Omental fat pad (tissue), 4 donors: ENCODE data around the gene TFR2. TPM values are rescaled to one million over a fixed set of nuclear protein-coding genes. Genes with fewer than 3 reads are reported as not detected.

Experiments
- ATAC-seq: fragments of 150-250 bp; one replicate; pipeline ENCODE4 v1.9.1; 2016; ENCODE audit warnings: mild to moderate bottlenecking, moderate library complexity; ENCODE audit not compliant: low FRiP score
- DNase-seq: peaks from one replicate; pipeline ENCODE4 v3.0.0-alpha.2; 2019; ENCODE audit warnings: low spot score
- small RNA-seq: library from RNA; depleted of rRNA; stranded (forward); fragments of <200 nt; gene quantifications from one replicate; pipeline ENCODE3, GENCODE V24; 2016
- total RNA-seq, 4 donors: library from RNA; depleted of rRNA; stranded (reverse); fragments of >200 nt; gene quantifications; one replicate each; pipeline ENCODE4 v1.1.0, GENCODE V29; 2016
- TF ChIP-seq, protein P1 (sequence below), 3 donors: fragments of 450-650 bp; IDR thresholded peaks; one replicate each; pipeline ENCODE4 v1.5.1; 2016 to 2017; ENCODE audit warnings: antibody characterized with exemption in 3 of 3, mild to moderate bottlenecking in 3 of 3, moderate library complexity in 2 of 3

The TFR2 gene
- total RNA-seq, 4 donors from 2014 or later: 0.60 TPM; not detected in 3

DNA sequence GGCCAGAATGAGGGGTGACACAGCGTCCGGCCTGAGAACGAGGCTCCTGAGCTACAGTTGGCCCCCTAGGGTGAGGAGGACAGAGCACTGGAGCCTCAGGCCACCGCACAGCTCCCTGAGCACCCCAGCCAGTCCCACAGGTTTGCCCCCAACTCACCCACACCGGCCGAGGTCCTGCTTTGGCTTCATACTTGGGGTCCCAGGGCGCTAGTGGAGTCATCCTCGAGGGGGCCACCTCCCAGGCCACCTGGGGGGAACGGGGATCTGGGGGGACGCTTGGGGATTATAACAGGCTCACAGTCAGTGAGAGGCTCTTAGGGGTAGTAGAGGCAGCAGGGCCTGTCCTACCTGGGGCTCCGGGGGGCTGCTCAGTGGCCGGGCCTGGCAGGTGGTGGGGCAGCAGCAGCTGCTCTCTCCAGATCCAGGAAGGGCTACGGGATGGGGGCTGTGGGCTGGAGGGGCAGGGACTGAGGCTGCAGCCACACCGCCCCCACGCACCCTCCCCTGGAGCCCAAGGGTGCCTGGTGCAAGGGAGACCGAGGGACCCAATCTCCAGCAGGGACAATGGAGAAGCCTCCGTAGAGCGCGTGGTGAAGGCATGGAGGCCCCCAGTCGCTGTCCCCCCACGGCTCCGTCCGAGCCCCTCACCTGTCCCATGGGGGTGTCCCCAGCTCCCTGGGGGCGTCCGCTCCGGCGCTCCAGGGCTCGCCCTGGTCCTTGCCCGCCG, 68.2 kb downstream of the TFR2 start:
- TF ChIP-seq, protein P1, sequence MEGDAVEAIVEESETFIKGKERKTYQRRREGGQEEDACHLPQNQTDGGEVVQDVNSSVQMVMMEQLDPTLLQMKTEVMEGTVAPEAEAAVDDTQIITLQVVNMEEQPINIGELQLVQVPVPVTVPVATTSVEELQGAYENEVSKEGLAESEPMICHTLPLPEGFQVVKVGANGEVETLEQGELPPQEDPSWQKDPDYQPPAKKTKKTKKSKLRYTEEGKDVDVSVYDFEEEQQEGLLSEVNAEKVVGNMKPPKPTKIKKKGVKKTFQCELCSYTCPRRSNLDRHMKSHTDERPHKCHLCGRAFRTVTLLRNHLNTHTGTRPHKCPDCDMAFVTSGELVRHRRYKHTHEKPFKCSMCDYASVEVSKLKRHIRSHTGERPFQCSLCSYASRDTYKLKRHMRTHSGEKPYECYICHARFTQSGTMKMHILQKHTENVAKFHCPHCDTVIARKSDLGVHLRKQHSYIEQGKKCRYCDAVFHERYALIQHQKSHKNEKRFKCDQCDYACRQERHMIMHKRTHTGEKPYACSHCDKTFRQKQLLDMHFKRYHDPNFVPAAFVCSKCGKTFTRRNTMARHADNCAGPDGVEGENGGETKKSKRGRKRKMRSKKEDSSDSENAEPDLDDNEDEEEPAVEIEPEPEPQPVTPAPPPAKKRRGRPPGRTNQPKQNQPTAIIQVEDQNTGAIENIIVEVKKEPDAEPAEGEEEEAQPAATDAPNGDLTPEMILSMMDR (IDR thresholded peaks at IDR 0.05): no peak
- no peak for ATAC-seq
- no peak for DNase-seq

DNA sequence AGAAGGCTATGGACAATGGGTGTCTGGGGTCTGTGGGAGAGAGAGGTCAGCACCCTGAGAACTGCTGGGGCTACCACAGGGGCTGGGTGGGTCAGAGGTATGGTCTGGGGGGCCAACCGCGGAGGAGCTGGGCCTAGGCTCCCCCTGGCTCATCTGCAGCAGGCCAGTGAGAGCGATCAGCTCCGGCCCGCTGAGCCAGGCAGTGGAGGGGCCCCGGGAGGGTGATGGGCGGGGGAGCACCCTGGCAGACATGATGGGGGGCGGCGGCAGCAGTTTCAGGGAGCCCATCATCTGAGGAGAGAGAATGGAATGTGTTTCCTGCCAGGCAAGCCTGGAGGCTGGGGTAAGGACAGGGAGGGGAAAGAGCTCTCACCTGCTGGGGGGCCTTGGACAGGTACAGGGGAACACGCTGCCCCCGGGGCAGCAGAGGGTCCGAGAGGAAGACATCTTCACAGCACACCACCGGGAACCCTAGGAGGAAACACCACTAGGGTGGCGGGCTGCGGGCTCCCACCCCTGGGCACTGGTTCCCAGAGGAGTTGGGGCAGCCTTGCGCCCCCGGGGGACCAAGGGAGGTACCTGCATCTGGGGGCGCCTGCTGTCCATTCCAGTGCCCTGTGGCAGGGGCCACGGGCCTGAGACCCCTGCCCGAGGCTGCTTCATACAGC, 68.9 kb downstream of the TFR2 start:
- no peak for ATAC-seq
- TF ChIP-seq, protein P1 (IDR thresholded peaks at IDR 0.05): no peak
- DNase-seq: no peak

DNA sequence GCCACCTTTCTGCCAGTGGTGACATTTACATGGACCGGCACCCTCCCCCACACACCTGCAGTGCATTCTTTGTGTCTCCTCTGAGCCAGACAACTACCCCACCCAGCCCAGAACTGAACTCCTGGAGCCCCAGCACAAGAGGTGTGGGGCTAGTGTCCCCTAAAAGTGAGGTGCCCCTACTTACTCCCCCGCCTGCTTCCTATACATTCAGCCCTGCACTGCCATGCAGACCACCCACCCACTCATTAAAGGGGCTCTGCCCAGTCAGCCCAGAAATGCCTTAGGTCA, 69.6 kb downstream of the TFR2 start:
- DNase-seq (no peak), ATAC-seq (no peak)
- TF ChIP-seq, protein P1 (IDR thresholded peaks at IDR 0.05): no peak

GRCh38 chr7:100570954-100571828, 70.2 kb downstream of the TFR2 start:
- DNase-seq: no peak

More at GRCh38 chr7:100570954-100571828, 70.2 kb downstream of the TFR2 start:
- ATAC-seq: no peak
- TF ChIP-seq, protein P1 (IDR thresholded peaks at IDR 0.05): no peak

Small RNA genes within 50 kb of the gene (small RNA-seq; reads per million reads assigned to genes)
- not detected for gene SAP25

Other genes starting within 250 kb of the TFR2 start
- gene ZCWPW1, start 212.8 kb downstream of the TFR2 start, total RNA-seq: 1 to 10 TPM; 2.8 to 5.8 (median 3.6) TPM
- gene MEPCE, start 211.7 kb downstream of the TFR2 start, total RNA-seq: 10 to 100 TPM; 23.6 to 49.5 (median 36.6) TPM
- gene PPP1R35, start 205.1 kb downstream of the TFR2 start, total RNA-seq: 10 to 100 TPM in 3 of 4 donors, 1 to 10 TPM in 1; 6.1 to 22.2 (median 17.7) TPM
- 1 to 10 TPM in 1 of 4 donors, under 1 TPM in 1, not detected in 2; 0.84 to 1.3 TPM for gene SPACDR, start 177.3 kb downstream of the TFR2 start, total RNA-seq
- 10 to 100 TPM; 15.6 to 36.4 (median 21.4) TPM for gene TSC22D4, start 162.3 kb downstream of the TFR2 start, total RNA-seq
- 1 to 10 TPM in 3 of 4 donors, under 1 TPM in 1; 0.63 to 3.6 (median 2.1) TPM for gene NYAP1, start 157.6 kb downstream of the TFR2 start, total RNA-seq
- gene AGFG2, start 102.3 kb downstream of the TFR2 start, total RNA-seq: 10 to 100 TPM; 10.6 to 45.0 (median 21.3) TPM
- 1 to 10 TPM in 3 of 4 donors, not detected in 1; 1.1 to 4.7 (median 1.7) TPM for gene SAP25, start 67.7 kb downstream of the TFR2 start, total RNA-seq
- gene LRCH4, start 55.4 kb downstream of the TFR2 start, total RNA-seq: 100 to 1,000 TPM in 1 of 4 donors, 10 to 100 TPM in 3; 51.8 to 108 (median 55.7) TPM
- gene FBXO24, start 55.2 kb downstream of the TFR2 start, total RNA-seq: under 1 TPM in 1 of 4 donors, not detected in 3; 0.36 TPM
- 10 to 100 TPM; 20.6 to 87.2 (median 40.5) TPM for gene PCOLCE, start 39.2 kb downstream of the TFR2 start, total RNA-seq
- gene MOSPD3, start 29.0 kb downstream of the TFR2 start, total RNA-seq: 1 to 10 TPM; 5.4 to 8.9 (median 7.2) TPM
- not detected for gene ACTL6B, start 14.9 kb upstream of the TFR2 start, total RNA-seq
- gene GNB2, start 32.2 kb upstream of the TFR2 start, total RNA-seq: 100 to 1,000 TPM; 145 to 245 (median 203) TPM
- 10 to 100 TPM; 17.7 to 44.0 (median 19.4) TPM for gene GIGYF1, start 52.7 kb upstream of the TFR2 start, total RNA-seq
- 10 to 100 TPM; 17.5 to 39.9 (median 19.4) TPM for gene POP7, start 64.6 kb upstream of the TFR2 start, total RNA-seq
- gene EPO, start 78.9 kb upstream of the TFR2 start, total RNA-seq: not detected
- not detected for gene ZAN, start 92.0 kb upstream of the TFR2 start, total RNA-seq
- gene EPHB4, start 186.0 kb upstream of the TFR2 start, total RNA-seq: 10 to 100 TPM; 24.3 to 73.5 (median 37.4) TPM
- gene SLC12A9, start 211.2 kb upstream of the TFR2 start, total RNA-seq: 10 to 100 TPM in 3 of 4 donors, 1 to 10 TPM in 1; 9.6 to 29.0 (median 13.3) TPM
- gene TRIP6, start 225.8 kb upstream of the TFR2 start, total RNA-seq: 10 to 100 TPM; 48.7 to 71.3 (median 53.0) TPM
- gene SRRT, start 233.6 kb upstream of the TFR2 start, total RNA-seq: 10 to 100 TPM; 44.9 to 87.3 (median 60.9) TPM
- 1 to 10 TPM; 4.7 to 8.0 (median 7.3) TPM for gene UFSP1, start 248.2 kb upstream of the TFR2 start, total RNA-seq